ENCODE data around the gene THYN1. TPM values are rescaled to one million over a fixed set of nuclear protein-coding genes. Genes with fewer than 3 reads are reported as not detected.
"Not testable (repeated sequence)": the region's sequence is repeated elsewhere in the genome, so short reads cannot be mapped to it uniquely, and the experiment has no call there.

Gene THYN1
- 30.6 TPM for polyA plus RNA-seq (2013, experiment 1 of 2; ENCODE audit: insufficient read length)
- 32.8 TPM for polyA plus RNA-seq (2013, experiment 2 of 2; ENCODE audit: insufficient read length)

GRCh38 chr11:134253188-134253993 lies at the start of gene THYN1, which contains the start of gene ACAD8:
Gene THYN1, minus strand, starts transcription at chr11:134253352. Its CDS starts 470 bp downstream, at chr11:134252882.
Gene ACAD8, plus strand, starts transcription at chr11:134253568. Its CDS starts 33 bp downstream, at chr11:134253601.
- peak; percentile 97 for DNase-seq

- DNase-seq = no peak
Observed at GRCh38 chr11:134294664-134295063, 41.5 kb upstream of the THYN1 start.

GRCh38 chr11:134293119-134294113 lies 40.3 kb upstream of the THYN1 start:
- no peak for DNase-seq

- DNase-seq = no peak
Observed at GRCh38 chr11:134292661-134293060, 39.5 kb upstream of the THYN1 start.

GRCh38 chr11:134291196-134291595 lies 38.0 kb upstream of the THYN1 start:
- no peak for DNase-seq

GRCh38 chr11:134290646-134291045 lies 37.5 kb upstream of the THYN1 start:
- DNase-seq = no peak

GRCh38 chr11:134289789-134290188 lies 36.6 kb upstream of the THYN1 start:
- DNase-seq = no peak

GRCh38 chr11:134289167-134289566 lies 36.0 kb upstream of the THYN1 start:
- no peak for DNase-seq

- DNase-seq = no peak
Observed at GRCh38 chr11:134288486-134288885, 35.3 kb upstream of the THYN1 start.

- DNase-seq = no peak
Observed at GRCh38 chr11:134287561-134287960, 34.4 kb upstream of the THYN1 start.

GRCh38 chr11:134284349-134284748 lies 31.2 kb upstream of the THYN1 start:
- not testable (repeated sequence) for DNase-seq

GRCh38 chr11:134283461-134284230 lies 30.5 kb upstream of the THYN1 start:
- no peak for DNase-seq

GRCh38 chr11:134282121-134283045 lies 29.2 kb upstream of the THYN1 start:
- DNase-seq = no peak

- not testable (repeated sequence) for DNase-seq
Observed at GRCh38 chr11:134281635-134282034, 28.5 kb upstream of the THYN1 start.

GRCh38 chr11:134278356-134278755 lies 25.2 kb upstream of the THYN1 start:
- no peak for DNase-seq

- DNase-seq = no peak
Observed at GRCh38 chr11:134277183-134278001, 24.2 kb upstream of the THYN1 start.

GRCh38 chr11:134276396-134277182 lies 23.4 kb upstream of the THYN1 start:
- no peak for DNase-seq

- DNase-seq = peak; percentile 25
Observed at GRCh38 chr11:134275534-134276395, 22.6 kb upstream of the THYN1 start, which contains the start of gene GLB1L3. Gene GLB1L3, plus strand, starts transcription at chr11:134276379. Its CDS starts 362 bp downstream, at chr11:134276741.

All from fibroblast of skin of scalp (primary cell).